Epidermal melanocyte (primary cell): ENCODE measurements around the gene POLR2J.
A peak's percentile ranks its signal among the peaks of the same experiment; 100 is the strongest.

Source experiments
- DNase-seq: peaks from one replicate; pipeline ENCODE4 v3.0.0; 2011; ENCODE audit warnings: low spot score; ENCODE audit not compliant: insufficient read length

The POLR2J gene

GRCh38 chr7:102444961-102445673 lies 33.6 kb downstream of the POLR2J start:
- no peak for DNase-seq

DNA sequence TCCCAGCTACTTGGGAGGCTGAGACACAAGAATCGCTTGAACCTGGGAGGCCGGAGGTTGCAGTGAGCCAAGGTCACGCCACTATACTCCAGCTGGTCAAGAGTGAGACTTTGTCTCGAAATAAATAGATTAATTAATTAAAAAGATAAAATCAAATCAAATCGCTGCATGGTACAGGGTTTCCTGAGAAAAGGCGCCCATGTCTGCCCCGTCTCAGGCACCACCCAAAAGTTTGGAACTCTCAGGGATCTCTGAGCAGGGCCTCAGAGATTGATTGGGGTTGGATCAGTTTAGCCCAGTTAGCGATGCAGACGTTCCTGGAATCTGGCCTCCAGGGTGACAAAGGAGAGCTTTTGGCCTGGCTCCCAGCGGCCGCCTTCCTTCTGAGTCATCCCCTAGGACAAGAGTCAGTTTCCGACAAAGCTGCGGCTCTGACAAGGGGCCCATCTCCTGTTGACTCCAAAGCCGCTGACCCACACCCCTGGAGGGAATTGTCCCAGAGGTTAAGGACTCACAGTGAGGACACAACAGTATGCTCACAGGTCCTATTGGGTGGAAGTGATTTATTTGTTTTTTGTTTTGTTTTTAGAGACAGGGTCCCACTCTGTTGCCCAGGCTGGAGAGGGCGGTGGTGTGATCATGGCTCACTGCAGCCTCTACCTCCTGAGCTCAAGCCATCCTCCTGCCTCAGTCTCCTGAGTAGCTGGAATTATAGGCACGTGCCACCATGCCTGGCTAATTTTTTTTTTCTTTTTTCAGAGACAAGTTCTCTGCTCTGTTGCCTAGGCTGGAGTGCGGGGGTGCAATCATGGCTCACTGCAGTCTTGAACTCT lies 38.5 kb downstream of the POLR2J start:
- DNase-seq, result peak; percentile 57

- DNase-seq, result no peak
Measured at GRCh38 chr7:102436118-102436517, 42.6 kb downstream of the POLR2J start.

DNA sequence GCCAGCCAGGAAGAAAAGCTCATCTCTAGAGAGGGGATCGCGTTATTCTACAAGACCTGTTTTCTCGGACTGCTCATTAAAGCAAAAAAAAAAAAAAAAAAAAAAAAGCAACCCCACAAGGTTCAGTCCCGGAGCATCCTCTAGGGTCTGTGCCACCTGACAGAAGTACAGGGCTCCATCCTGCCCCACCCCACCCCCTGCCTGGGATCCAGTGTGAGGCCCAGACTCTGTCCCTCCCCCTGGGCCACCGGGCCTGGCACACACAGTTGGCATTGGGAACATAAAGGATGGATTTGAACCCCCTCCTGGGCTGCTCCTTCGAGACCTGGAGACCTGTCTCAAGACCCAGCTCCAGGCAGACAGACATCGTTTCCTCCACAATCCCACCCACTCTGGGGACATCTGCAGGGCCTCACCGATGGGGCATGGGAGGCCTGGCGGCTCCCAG lies 44.7 kb downstream of the POLR2J start:
- DNase-seq, result no peak

DNA sequence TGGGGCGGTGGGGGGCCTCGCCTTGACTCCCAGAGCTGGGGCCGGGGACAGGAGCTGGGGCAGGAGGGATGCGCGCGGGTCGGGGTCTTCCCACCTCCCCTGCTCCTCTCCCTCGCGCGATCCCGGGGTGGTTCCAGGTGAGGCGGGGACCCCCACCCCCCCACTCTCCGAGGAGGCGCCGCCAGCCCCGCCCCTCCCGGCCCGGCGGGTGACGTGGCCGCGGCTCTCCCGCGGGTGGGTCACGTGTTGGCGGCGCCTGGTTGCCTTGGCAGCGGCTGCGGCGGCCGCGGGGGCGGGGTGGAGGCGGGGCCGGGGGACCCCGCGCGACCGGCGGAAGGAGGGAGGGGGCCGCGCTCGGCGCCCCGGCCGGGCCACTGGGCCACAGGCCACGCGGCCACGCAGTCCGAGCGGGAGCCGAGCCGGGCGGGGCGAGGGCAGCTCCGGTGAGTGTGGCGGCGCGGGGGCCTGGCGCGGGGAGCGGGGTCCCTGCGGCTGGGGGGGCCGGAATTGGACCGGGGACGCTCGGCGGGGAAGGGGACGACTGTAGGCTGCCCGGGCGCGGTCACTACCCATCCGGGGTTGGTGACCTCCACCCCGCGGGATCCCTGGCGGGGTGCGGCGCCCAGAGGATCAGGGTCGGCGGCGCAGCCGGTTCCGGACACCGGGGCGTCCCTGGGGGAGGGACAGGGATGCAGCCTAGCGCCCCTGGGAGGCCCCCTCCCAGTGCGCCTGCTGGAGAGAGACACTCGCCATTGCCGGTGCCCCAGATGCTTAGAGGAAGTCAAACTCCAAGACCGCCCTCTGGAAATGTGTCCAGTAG lies 45.3 kb downstream of the POLR2J start, which contains the start of gene ORAI2:
ORAI2 (plus strand) TSS at position 357 of the 820 bp plus-strand sequence. CDS start 5,382 bp downstream, outside the sequence.
- peak; percentile 74 for DNase-seq

- no peak for DNase-seq
Measured at GRCh38 chr7:102432442-102433218, 46.1 kb downstream of the POLR2J start.

GRCh38 chr7:102431617-102432298 lies 47.0 kb downstream of the POLR2J start:
- DNase-seq, result no peak

DNA sequence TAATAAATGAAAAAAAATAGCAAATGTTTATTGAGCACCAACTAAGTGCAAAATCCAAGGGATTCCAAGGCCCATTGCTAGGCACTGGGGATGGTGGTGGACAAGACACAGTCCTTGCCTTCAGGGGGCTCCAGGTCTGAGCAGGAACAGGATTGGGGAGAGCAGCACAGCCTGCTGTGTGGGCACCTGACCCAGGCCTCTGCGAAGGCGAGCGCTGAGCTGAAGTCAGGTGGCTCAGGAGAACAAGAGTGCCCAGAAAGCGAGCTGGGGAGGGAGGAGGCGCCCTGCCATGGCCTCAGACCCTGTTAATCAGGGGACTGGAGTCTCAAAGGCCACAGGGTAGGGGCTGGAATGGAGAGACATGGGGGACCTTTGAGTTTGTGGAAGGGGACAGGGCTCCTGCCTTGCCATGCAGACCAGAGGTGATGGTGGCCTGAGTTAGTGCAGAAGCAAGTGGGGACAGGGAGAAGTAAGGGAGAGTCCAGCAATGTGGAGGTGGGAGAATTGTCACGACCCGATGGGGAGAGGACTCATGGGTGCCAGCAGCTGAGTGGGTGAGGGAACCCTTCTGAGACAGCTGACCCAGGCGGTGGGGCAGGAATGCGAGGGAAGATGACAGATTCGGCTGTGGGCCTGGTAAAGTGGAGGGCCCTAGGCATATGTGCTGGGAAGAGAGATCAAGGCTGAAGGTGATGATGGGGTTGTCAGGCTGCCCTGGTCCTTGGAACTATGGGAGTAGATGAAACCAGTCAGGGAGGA lies 49.4 kb downstream of the POLR2J start:
- no peak for DNase-seq

DNA sequence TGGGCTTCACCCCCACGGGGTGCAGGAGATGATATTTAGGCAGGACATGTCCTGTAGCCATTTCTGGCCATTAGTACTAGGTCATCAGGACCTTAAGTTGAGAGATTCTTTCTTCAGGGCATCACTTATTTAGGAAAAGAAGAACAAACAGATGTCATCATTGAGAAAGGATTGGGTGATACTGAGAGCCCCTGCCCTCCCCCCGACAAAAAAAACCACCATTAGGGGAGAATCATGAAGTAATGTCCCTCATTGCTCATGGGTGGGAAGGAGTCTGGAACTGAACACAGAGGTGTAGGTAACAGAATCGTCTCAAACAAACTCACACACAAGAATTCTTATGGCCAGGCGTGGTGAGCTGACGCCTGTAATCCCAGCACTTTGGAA lies 51.7 kb downstream of the POLR2J start:
- DNase-seq, result no peak

- no peak for DNase-seq
Measured at GRCh38 chr7:102426268-102427018, 52.3 kb downstream of the POLR2J start.

DNA sequence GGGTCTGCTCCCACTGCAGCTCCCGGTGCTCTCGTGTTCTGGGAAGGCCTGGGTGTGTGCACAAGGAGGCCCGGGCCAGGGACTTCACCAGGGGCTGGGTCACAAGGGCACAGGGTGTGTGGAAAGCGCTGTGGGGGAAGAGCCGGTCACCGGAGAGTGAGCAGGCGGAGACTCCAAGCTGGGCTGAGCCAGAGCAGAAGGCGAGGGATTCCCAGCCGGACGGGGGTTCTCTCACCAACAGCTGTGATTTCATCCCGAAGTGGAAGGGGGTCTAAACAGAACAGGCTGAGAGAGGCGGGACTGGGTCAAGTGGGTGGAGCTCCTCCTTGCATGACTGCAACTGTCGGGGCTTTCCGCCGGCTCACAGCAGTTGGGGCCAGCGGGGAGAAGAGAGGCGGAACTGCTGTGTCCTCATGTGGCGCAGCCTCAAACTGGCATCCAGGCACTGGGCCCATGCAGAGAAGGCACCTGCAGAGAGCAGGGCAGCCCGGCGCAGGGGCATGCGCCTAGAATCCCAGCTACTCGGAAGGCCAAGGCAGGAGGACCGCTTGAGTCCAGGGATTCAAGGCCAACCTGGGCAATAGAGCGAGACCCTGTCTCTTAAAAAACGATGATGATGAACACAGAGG lies 53.0 kb downstream of the POLR2J start:
- no peak for DNase-seq

GRCh38 chr7:102424787-102425218 lies 53.9 kb downstream of the POLR2J start:
- no peak for DNase-seq

GRCh38 chr7:102424129-102424551 lies 54.6 kb downstream of the POLR2J start:
- DNase-seq, result no peak
